HPDE6-E6E7 (cell line): Measurements from ENCODE around the gene SDK2.

Experiments used
- DNase-seq: peaks from one replicate; pipeline ENCODE4 v3.0.0; 2011; ENCODE audit warnings: missing footprints; ENCODE audit errors: extremely low spot score

The SDK2 gene

GRCh38 chr17:73284906-73285602 lies 359.2 kb downstream of the SDK2 start:
- DNase-seq = no peak
